Dedifferentiated amniotic fluid mesenchymal stem cell (primary cell): ENCODE results near the gene KIF5A.

Experiments used
- DNase-seq: peaks from one replicate; pipeline ENCODE4 v3.0.0-alpha.2; 2016; ENCODE audit errors: extremely low spot score

KIF5A gene

DNA sequence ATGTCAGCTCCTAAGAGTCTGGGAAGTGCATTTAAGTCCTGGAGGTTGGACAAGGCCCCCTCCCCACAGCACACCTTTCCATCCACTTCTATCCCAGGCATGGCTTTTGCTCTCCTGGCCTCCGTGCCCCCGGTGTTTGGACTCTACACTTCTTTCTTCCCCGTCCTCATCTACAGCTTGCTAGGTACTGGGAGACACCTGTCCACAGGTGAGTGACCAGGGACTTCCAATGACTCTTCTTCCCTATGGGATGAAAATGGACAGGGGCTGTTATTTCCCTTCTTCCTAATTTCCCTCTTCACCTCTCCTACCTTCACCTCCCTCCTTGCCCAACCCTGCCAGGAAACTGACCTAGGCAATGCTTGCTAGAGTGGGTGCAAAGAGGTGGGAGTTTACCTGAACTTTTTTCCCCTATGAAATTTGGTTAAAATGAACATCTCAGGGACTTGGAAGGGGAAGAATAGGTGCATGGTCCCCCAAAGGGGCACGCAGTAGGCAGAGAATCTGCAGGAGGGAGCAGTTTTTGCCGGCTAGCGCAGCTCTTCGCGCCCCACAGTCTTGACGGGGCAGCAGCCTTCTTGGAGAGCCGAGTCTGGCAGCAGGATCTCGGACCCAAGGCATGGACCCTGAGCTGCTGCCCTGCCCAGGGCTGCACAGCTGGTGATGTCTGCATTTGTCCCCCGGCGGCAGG, 70.5 kb downstream of the KIF5A start:
- no peak for DNase-seq

DNA sequence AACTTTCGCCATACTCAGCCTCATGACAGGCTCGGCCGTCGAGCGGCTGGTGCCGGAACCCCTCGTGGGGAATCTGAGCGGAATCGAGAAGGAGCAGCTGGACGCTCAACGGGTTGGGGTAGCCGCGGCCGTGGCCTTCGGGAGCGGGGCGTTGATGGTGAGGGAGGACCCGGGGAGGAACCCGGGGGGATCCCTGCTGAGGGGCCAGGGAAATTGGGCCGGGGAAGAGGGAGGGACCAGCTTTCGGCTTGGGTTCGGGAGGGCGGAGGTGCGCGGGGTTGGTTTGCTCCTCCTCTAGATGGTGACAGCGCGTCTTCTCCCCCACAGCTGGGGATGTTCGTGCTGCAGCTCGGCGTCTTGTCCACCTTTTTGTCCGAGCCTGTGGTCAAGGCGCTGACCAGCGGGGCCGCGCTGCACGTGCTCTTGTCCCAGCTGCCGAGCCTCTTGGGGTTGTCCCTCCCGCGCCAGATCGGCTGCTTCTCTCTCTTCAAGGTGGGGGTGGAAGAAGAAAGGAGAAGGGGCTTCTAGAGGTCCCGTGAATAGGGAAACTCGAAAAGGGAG, 71.2 kb downstream of the KIF5A start:
- DNase-seq: no peak

DNA sequence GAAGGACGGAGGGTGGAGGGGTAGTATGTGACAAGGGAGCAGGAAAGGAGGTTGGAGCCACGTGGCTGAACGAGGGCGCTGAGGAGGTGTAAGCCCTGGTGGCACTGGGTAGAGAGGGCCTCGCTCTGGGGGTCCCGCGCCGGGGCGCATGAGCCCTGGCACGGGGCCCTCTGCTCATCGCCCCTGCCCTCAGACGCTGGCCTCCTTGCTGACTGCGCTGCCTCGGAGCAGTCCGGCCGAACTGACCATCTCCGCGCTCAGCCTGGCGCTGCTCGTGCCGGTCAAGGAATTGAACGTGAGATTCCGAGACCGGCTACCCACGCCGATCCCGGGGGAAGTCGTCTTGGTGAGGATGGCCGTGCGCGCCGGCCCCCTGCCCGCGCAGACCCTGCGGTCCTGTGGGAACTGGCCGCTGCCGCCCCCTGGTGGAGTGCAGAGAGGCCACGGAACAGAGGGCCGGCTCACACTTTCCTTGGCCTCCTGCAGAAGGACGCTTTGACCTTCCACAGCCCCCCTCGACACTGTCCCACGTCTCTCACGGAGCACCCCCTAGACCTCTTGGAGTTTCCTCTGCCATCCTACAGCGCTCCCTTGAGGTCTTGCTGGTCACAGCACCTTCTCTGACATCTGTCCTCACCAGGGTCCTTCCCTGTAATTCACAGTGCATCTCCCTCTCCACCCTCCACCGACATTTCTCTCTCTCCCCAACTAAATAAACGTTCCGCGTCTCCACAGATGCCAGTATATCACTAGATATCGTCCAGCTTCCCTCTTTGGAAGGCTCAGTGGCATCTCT, 71.9 kb downstream of the KIF5A start:
- DNase-seq: no peak

DNA sequence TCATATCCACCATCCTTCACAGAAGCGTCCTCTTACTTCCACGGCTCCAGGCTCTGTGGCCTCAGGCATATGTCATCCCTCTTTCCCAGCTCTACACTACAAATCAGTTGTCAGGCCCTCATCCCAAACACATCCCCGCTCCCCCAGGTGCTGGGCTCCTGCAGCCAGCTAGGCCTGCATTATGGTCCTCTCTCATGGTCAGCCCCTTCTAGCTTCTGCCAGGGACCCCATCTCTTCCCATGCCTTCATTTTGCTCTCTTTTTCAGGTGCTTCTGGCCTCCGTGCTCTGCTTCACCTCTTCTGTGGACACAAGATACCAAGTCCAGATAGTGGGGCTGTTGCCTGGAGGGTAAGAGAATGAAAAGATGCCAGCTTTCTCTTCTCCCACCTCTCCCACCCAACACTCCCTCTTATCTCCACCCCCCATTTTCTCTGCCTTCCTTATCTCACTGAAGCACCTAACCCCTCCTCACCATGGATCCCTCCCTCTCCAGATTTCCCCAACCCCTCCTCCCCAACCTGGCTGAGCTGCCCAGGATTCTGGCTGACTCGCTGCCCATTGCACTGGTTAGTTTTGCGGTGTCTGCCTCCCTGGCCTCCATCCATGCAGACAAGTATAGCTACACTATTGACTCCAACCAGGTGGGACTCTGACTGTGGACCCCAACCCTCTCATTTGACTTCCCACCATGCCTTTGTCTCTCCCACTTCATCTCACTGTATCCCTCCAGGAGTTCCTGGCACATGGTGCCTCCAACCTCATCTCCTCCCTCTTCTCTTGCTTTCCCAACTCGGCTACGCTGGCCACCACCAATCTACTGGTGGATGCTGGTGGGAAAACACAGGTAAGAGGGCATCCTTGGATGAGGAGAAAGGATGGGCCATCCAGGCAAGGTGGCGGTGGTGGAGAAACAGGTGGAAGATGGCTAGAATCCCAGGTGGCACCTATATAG, 72.7 kb downstream of the KIF5A start:
- no peak for DNase-seq

DNA sequence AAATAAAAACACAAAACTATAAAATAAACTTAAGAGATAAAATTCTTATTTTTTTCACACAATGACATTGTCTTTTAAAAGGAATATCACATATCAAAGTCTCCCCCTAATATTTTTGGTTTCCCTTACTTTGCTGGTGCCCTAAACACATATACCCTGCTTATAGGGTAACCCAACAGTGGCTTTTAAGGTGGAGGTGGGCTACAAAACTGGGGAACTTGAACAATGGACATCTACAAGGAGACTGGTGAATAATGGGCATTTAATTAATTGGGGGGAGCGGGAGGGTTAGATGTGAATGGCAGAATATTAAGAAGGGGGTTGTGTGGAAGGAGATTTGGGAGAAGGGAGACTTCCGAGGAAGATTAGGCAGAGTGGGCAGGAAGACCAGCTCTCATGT, 73.5 kb downstream of the KIF5A start:
- DNase-seq: no peak

DNA sequence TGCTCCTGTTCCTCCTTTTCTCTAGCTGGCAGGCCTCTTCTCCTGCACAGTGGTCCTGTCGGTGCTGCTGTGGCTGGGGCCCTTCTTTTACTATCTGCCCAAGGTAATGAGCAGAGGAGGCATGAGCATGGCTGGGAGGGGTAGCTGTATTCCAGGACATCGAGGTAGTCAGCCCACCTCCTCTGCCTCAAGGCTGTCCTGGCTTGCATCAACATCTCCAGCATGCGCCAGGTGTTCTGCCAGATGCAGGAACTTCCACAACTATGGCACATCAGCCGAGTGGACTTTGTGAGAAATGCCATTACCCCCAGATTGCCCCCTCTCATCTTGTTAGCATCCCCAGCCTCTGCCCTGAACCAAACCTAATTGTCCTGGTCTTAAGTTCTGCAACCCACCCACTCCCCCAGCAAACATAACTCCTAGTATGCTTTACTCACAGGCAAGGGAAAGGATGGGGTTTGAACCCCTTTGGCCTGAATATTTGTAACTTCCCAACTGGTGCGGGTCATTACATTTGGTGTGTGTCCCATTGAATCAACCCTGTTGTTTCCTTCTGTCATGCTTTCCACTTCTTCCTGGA, 74.1 kb downstream of the KIF5A start:
- no peak for DNase-seq

DNA sequence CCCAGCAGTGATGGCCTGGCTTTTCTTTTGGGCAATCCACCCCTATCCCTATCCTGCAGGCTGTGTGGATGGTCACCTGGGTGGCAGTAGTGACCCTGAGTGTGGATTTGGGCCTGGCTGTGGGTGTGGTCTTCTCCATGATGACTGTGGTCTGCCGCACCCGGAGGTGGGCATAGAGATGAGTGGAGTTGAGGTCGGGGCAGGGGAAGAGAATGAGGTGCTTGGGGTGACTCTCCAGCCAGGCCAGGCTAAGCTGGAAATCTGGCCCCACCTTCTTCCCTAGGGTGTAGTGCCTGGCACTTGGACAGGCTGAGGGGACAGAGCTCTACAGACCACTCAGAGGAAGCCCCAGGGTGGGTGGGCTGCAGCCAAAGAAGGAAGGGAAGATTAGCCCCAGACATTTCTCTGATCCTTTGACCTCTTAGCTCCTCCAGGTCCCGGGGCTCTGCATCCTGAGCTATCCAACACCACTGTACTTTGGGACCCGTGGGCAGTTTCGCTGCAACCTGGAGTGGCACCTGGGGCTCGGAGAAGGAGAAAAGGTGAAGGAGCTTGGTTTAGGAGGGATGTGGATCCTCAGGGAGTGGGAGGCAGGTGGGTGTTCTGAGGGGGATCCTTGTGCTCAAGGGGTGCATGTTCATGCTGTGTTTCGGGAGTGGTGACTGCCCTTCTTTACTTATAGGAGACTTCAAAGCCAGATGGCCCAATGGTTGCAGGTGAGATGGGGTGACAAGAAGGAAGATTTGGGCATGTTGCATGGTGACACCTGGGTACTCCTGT, 74.8 kb downstream of the KIF5A start:
- DNase-seq: no peak

DNA sequence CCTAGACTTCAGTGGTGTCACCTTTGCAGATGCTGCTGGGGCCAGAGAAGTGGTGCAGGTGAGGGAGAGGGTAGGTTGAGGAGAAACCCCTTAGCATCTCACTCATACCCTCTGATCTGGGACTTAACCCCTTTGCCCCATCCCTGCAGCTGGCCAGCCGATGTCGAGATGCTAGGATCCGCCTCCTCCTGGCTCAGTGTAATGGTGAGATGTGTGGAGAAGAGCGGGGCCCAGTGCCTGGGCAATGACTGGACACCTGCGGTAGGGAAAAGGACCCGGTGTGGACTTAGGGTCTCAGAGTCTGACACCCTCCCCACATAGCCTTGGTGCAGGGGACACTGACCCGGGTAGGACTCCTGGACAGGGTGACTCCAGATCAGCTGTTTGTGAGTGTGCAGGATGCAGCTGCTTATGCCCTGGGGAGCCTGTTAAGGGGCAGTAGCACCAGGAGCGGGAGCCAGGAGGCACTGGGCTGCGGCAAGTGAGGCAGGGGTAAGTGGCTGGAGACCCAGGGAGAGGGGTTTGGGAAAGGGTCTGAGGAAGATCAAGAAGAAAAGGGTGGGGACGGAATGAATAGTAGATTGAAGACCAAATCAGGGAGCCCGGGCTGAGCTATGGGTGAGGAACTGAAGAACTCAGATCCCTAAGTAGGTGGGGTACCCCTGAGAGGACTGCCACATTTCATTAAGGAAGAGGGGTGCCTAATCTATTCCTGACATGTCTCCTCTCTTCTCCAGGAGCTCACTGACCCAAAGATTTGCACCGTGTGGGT, 75.6 kb downstream of the KIF5A start:
- DNase-seq: no peak

DNA sequence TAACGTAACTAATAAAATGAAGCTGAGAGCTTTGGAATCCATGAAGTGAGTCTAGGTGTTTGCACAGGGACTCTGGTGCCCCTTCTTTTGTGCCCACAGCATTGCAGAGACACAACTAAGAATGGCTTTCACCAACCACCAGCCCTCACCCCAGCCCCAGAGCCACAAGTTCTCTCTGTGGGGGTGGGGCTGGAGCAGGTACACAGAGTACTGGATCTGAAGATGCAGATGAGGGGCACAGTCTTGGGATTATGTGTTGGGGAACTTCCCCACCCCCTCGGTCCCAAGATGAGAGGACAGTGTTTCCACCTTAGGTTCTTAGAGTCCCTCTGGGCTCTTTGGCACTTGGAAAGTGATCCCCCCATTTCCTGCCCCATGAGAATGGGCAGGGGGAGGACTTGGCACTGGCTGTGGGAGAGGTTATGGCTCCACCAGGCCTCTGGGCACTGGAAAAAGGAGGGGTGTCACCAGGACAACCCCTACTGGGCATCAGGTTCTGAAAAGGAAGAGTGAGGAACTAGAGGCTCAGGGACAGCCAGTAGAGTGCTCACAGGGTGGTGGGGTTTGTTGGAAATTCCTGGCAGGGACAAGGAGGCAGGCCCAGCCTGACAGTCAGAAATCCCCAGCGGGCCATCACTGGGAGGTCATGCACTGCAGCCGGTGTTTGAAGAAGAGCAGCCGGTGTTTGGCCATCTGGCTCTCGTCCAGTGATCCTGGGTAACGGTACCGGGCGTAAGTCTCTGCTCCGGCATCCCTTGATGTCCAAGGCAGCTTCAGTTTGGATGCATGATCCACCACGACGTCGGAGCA, 76.5 kb downstream of the KIF5A start:
- no peak for DNase-seq

DNA sequence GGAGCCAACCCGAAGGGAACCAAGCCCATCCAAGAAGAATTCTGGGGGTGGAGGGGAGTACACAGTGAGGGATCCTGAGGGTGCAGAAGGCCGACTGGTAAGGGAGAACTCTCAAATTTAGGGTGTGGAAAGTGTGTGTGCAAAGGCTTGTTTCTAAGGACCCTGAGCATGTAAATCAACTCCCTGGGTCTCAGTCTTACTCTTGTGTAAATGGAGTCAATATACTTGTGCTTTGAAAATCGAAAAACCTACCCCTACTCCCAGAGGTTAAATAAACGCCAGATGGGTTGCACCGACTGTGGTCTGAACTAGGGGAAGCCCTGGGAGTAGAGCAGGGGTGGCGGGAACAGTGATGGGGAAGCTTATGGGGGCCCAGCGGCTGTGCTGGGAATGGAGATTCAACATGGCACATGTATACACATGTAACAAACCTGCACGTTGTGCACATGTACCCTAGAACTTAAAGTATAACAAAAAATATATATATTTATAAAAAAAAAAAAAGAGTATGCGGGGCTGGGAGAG, 77.1 kb downstream of the KIF5A start:
- no peak for DNase-seq

DNA sequence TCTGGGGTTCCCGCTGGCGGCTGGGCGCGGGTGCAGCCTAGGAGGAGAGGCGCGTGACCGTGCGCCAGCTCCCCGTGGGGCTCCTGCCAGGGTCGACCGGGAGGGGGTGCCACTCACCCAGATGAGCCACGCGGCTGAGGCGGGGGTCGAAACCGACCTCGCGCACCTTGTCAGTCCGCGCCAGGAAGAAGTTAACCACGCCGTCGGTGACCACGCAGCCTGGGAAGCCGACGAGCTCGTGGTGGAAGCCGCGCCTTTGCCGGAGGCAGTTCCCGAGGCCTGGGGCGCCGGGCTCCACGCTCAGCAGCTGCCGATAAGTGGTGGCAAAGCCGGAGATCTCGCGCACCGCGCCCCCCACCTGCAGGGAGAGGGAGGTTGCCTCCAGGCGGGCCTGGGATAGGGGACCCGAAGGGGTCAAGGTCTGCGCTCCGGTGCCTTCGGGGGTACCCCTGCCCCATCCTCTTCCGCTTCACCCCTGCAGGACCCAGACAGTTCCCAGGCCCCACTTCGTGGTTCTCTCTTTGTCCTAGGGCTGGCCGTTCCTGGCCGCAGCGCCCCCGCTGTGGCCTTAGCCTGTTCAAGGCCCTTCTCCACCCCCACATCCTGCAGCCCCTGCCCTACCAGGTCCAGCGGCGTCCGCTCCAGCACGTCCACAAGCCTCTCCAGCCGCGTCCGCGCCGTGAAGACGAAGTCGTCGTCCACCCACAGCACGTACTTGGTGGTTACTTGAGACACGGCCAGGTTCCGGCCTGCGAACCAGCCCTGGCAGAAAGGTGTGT, 77.8 kb downstream of the KIF5A start:
- DNase-seq: no peak

DNA sequence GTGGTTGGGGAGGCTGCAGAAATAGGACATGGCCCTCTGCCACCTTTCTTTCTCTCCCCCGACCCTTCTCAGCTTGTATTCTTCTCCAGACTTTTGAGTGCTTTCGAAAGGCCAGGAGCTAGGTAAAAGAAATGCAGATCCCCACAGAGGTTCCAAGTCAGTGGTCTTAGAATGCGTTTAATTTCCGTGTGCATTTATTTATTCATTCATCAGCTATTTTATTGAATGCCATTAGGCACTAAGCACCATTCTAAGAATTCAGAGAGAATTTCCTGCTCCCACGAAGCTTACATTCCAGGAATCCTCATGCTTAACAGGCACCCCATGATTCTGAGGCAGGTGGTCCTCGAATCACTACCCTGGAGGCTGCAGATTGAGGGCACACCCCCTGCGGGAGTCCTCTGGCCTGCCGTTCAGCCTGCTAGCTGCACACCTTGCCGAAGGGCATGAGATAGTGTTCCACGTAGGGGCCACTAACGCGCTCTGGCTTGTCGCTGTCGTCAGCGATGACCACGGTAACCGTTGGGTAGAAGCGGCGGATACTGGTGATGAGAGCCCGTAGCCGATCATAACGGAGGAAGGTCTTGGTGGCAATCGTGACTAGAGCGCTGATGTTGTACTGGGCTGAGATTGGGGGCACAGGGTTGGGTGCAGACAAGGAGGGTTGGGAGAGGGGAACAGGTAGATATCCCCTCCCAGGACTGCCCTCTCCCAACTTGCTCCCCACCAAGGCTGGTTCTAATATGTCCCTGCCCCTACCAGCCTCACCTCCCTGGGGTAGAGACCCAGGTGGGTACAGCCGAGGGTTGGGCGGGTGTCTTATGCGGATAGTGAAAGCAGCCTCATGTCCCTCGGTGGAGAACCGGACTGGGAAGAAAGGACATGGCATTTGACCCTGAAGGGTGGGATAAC, 78.7 kb downstream of the KIF5A start:
- DNase-seq: no peak

DNA sequence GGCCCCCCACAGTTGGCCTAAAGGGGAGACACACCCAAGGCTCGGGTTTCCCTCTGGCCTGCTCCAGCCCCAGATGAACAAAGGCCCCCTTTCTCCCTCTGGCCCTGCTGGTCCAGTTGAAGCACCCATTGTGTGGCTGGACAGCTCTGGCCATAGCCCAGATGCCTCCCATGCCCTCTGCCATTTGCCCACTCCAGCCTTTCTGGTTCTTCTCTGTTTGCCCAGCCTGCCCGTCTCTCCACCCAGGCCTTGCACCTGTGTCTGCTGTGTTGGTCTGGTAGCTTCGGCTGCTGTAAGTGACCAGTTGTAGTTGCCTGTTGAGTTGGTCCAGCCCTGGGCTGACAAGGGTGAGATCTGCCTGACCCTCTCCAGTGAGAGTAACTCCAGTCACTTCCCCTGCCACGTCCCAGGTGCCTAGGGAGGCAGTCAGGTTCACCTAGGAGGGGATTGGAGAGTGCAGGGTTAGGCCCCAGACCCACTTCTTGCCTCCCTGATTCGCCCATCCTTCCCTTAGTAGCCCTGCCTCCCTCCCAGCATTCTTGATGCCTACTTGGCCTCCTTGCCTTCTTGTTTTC, 80.1 kb downstream of the KIF5A start:
- DNase-seq: no peak

DNA sequence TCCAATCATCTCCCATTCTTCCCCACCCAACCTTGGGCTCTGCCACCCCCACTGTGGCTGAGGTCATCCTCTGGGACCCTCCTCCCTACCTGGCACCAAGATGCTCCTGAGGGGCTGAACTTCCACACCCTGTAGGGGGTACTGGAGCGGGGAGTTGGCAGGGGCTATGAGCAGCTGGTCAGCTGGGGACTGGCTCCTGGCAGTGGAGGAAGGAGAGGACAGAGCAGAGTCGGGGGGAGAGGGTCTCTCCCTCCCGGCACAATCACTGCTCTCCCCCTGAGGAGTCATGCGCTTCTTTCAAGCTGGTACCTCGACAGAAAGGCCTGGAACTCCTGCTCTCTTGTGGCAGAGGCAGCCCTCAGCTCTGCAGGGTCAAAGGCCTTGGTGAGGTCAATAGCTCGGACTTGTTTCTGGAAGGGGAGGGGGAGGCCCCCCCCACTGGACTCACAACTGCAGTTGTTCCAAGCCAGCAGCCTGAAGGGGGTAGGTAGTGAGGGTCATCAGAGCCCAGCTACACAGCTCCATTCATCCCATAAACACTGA, 81.1 kb downstream of the KIF5A start:
- DNase-seq: no peak

DNA sequence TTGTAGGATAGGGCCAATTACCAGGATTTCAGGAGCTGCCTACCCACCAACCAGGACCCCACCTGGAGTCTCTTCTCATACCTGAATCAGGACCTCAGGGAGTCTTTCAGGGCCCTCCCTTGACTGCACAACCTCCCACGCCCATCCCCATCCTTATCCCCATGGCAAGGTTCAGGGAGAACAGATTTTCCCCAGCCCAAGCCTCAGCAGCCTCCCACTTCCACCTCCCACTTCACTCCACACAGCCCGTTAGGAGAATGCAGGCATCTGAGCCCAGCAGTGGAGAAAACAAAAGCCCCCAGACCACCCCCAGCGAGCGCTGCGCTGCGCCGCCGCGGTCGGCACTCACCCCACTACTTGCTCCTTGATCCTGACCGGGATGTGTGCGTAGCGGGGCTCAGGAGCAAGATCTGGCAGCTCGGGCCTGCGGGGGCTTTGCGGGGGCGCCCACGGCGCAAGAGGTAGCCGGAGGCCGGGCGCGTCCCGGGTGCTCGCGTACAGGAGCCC, 81.8 kb downstream of the KIF5A start:
- no peak for DNase-seq
